Stimulated activated CD4-positive, alpha-beta T cell treated with anti-CD3 and anti-CD28 coated beads, Interleukin-15, amount 100 ng/mL, for 48 hours (primary cell): ENCODE data around the gene RNU6-1.

Source experiments
- DNase-seq, 2 donors: peaks; one replicate each; pipeline ENCODE4 v3.0.0-alpha.2; 2020; ENCODE audit warnings: low read depth in 2 of 2

Gene RNU6-1

DNA sequence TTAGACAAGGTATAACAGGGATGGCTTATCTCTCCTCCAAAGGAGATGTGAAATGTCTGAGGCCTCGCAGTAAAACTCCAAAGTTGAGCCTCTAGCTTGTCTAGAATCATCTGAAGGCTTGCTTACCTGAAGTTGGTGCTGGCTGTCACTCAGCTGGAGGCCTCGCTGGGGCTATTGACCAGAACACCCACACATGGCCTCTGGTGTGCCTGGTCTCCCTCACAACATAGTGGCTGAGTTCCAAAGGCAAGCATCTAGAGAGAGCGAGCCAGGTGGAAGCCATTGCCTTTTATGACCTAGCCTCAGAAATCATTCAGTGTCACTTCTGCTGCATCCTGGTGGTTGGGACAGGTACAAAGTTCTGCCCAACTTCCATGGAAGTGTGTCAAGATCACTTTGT lies 17.4 kb upstream of the RNU6-1 start:
- DNase-seq, result no peak

DNA sequence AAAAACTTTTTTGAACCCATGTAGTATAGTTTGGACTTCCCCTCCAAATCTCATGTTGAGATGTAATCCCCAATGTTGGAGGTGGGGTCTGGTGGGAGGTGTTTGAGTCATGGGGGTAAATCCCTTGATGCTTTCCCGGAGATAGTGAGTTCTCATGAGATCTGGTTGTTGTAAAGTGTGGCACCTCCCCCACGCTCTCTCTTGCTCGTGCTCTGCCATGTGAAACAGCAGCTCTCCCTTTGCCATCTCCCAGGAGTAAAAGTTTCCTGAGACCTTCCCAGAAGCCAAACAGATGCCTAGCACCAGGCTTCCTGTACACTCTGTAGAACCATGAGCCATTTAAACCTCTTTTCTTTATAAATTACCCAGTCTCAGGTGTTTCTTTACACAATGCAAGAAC lies 16.0 kb upstream of the RNU6-1 start:
- no peak for DNase-seq

DNA sequence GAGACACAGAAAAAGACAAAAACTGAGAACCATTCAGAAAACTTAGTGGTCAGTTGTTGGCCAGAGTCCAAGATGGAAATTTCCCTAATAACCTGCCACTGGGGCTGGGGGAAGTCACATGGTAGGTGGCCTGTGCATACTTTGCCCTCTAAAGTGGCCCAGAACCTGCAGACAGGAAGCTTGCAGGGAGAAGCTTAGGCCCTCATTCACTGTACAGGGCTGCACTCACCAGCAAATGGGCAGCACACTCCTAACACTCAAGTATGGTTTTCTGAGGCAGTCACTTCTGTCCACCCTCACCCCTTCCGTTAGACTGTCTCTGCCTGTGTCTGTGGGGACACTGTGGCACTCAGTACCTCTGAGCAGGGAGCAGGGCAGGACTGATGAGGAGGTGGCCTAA lies 14.5 kb upstream of the RNU6-1 start:
- DNase-seq, result no peak

- no peak for DNase-seq
Observed at GRCh38 chr15:67853454-67853853, 13.6 kb upstream of the RNU6-1 start.

DNA sequence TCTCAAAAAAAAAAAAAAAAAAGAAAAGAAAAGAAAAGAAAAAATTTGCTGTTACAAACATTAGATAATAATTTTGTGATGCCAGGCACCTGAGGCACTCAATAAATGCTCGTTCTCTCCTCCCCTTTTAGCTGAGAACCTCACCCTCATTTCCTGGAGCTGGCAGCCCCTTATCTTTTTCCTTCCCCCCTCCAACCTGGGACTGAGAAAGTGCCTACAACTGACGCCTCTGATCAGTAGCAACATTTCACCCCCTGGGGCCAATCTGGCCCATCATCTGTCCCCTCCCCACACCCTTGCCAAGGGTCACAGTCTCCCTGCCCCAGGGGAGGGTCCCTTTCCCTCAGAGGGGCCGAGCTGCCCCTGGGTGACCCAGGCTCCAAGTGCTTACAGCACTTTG lies 12.6 kb upstream of the RNU6-1 start:
- no peak for DNase-seq

DNA sequence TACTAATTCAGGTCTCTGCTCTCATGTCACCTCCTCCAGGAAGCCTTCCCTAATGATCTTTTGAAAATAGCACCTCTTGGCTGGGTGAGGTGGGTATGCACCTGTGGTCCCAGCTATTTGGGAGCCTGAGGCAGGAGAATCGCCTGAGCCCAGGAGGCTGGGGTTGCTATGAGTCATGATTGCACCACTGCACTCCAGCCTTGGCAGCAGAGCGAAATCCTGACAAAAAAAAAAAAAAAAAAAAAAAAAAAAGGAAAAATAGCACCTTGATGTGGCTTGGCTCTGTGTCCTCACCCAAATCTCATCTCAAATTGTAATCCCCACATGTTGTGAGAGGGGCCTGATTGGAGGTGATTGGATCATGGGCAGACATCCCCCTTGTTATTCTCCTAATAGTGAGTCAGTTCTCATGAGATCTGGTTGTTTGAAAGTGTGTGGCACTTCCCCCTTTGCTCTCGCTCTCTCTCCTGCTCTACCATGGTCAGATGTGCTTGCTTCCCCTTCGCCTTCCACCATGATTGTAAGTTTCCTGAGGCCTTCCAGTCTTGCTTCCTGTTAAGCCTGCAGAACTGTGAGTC lies 11.2 kb upstream of the RNU6-1 start:
- DNase-seq, result no peak

GRCh38 chr15:67850336-67850735 lies 10.5 kb upstream of the RNU6-1 start:
- DNase-seq, result no peak

GRCh38 chr15:67849538-67849937 lies 9.7 kb upstream of the RNU6-1 start:
- no peak for DNase-seq

GRCh38 chr15:67845974-67846373 lies 6.1 kb upstream of the RNU6-1 start:
- no peak for DNase-seq

DNA sequence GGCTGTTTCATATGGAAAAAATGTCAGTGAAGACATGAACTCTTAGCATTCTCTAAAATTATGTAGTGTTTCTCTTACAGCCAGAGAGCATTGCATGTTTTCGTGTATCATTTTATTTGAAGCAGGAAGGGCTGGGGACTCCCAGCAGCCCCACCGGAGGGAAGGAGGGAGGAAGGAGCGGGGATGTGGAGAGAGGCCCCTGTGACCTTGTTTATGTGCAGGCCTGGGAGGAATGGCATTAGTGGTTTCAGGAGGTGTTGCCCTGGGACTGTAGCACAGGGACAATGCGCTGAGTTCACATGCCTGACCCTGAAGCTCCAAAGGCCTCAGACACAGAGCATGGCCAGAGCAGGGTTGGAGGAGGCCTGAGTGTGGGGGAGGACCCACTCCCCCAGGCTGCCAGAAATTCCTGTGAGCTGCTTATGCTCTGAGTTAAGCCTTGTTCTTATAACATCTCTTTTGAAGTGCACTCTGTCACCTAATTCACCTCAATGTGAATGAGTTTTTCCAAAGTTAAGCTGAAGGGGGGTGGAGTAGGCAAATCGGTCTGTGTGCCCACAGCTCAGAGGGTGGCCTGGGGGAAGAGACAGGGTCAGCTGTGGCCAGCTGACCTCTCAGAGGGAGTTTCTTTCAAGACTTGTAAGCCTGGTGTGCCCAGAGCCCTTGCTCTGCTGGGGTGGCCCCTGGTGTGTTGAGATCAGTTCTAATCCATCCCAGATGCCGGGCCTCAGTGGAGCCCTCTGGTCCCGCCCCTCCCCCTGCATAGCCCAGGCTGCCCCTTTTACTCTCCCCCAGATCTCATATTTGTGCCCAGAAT lies 3.9 kb upstream of the RNU6-1 start:
- no peak for DNase-seq

DNA sequence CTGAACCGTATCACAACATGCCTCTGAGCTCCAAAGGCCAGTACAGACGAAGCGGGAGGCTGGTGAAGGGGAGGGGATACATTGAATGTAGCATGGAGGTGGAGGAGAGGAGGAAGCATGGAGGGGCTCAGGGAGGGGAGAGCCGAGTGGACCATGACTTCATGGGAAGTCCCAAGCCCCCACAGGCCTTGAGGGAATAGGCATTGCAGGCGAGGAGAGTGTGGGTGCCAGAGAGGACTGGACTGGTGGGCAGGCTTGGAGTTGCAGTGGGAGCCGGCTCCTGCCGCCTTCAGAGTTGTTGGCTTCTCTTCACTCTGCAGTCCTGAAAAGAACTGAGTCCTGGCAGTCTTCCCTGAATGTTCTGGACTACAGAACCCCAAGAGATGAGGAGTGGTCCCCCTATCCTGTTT lies 3.3 kb upstream of the RNU6-1 start:
- no peak for DNase-seq

DNA sequence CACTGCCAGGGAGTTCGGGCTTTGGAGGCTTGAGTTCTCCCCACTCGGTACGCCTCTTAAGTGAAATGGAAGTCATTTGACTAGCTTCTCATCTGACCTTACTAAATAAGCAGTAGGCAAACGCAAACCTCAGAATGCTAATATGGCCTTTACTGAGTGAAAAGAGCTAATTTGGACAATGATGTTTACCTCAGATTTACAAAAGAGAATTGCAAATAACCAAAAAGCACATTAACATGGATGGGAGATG lies 1.6 kb upstream of the RNU6-1 start:
- no peak for DNase-seq

- DNase-seq, result no peak
Observed at GRCh38 chr15:67840749-67841512, 1.1 kb upstream of the RNU6-1 start.

- DNase-seq, result no peak
Observed at GRCh38 chr15:67839499-67839928, 331 bp downstream of the RNU6-1 start.

DNA sequence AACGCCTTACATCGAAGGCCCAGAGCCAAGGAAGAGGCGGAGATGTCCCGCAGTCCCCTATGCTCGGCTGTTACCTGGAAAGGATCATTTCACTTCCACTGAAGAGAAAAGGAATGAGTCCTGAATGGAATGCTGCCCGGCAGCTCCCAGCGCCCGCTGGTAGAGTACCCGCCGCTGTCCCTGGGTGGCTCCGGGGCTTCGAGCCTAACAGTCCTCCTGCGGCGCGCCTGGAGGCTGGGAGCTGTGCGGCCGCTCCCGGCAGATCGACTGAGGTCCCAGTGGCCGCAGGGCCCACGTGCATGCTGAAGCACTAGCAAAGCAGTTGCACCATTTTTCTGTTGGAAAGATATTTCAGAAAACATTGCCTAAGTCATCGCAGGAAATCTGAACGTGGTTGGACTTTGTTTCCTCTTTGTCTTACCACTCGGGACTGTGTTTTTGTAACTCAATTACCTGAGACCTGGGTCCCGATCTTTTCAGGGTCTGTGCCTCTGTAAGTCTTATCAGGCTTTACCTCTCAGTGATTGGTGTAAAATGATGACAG lies 984 bp downstream of the RNU6-1 start:
- DNase-seq, result no peak

- no peak for DNase-seq
Observed at GRCh38 chr15:67836955-67837354, 2.9 kb downstream of the RNU6-1 start.

DNA sequence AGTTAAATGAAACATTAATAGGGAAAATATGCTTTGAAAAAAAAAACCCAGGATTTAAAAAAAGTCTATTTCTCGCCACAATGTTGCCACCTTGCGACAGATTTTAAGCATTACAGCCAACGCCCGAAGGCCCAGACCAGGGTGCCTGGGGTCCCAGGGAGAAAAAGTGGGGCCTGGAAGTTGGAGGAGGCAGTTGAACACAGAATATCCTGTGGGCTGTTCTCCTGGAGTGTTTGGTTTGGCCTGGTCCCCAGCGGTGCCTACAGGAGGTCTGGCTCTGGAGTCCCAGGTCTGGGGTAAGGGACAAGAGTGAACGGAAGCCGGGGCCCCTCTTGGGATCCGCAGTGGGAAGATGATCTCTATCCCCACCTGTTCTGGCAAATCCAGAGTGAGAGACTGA lies 3.4 kb downstream of the RNU6-1 start:
- no peak for DNase-seq

DNA sequence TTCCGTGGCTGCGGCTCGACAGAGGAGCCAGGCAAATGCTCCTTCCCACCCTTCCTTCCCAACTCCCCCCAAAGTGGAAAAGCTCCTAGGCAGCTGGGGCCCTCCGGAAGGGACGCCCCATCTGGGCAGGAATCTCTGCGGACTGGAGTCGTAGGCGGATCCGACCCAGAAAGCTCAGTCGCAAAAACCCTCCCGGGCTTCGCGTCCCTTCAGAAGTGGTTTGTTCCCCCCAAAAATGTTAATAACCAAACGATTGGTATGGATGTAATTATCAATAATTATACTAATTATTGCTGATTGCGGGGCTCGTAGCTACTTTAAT lies 3.8 kb downstream of the RNU6-1 start:
- no peak for DNase-seq

DNA sequence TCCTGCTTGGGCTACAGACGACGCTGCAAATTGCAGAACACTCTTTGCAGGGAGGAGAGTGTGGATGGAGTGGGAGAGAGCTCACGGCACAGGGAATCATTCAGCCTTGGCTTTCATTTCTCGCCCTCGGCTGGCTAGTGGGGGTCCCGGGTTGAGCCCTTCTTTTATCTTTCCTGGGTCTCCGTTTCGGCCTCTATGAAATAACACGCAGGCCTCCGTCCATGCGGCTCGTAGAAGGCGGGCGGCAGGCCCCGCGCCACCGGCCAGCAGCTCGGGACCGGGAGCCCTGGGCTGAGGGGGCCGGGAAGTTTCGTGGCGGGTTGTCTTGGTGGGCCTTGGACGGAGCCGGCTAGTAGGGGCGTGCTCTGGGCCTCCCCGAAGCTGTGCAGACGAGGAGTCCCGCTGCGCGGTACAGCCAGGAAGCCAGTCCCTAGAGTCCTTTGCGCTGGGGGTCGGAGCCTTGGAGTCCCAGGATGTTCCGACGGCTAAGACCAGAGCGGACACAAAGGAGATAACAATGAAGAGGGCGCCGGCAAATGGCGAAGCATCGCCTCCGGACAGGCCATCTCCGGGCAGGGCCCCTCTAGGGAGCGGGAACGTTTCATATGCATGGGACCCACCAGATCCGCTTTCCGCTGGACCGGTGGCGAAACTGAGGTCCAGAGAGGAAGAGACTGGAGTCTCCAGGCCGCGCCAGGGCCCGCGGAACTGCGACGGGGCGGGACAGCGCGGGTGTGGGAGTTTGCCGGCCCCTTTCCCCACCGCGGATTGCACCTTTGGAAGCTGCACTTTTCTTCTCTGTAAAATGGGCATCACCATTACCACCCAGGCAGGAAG lies 4.3 kb downstream of the RNU6-1 start:
- DNase-seq, result no peak

- DNase-seq, result no peak
Observed at GRCh38 chr15:67834581-67835296, 5.1 kb downstream of the RNU6-1 start.

- DNase-seq, result no peak
Observed at GRCh38 chr15:67833710-67834511, 5.9 kb downstream of the RNU6-1 start.
